ENCODE results near the gene CD44. TPM values are rescaled to one million over a fixed set of nuclear protein-coding genes. Genes with fewer than 3 reads are reported as not detected.

The CD44 gene
- total RNA-seq, 1 experiment from 2014 or later = 6.1 TPM

DNA sequence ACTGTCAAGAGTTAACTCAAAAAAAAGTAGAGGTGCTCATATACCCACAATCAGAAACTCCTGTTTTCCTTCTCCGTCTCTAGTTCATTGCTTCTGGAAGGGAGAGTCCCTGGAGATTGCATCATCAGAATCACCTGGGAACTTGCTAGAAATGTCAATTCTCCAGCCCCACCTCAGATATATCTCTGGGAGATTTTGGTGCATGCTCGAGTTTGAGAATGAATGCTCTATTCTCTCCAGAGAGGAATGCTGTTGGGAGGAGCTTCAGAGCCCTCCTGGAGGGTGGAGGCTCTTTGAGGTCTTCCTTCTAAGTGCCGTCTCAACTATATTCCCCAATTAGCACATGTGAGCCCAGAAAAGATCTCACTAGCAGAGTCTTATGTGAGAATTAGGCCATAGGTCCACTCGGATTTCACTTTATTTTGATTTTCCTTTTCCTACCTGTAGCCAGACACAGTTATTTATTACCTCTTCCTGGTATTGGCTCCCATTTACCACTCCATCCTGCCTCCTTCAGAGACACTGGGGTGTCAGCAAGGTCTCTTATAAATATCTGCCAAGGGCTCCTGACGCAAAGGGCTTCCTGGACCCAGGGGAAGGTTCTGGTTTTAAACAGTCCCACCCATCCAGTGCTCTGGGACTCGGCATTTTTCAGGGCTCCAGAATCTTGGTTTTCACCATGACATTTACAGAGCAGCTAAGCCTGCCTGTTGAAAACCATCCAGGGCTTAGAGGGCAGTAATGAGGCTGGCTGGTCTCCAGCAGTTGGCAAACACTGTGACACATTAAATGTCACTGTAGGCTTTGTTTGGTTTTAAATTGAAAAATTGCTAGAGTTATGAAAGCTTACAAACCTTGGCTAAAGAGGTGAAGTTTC, 136.2 kb downstream of the CD44 start:
- Histone ChIP-seq H2AK5ac (ENCODE audit: insufficient read length, low read length) (no peak overlapping the region), H3K27ac (ENCODE audit: insufficient read length, low read depth, low read length) (no peak overlapping the region), H3K9ac (ENCODE audit: extremely low read depth, insufficient read length, low read length) (no peak overlapping the region), H3K56ac (ENCODE audit: insufficient read length, low read depth, low read length) (no peak overlapping the region), H4K20me1 (ENCODE audit: control insufficient read depth, insufficient read depth, insufficient read length) (no peaks in the 10 kb centered on the region), H2BK120ac (ENCODE audit: low read depth, low read length, poor library complexity, severe bottlenecking) (no peak overlapping the region), H2BK12ac (ENCODE audit: insufficient read length, low read depth, low read length) (no peak overlapping the region), H3K23ac (ENCODE audit: insufficient read length, low read depth, low read length) (no peak overlapping the region), H3K79me1 (ENCODE audit: insufficient read depth, low read depth, low read length, poor library complexity, severe bottlenecking) (no peaks in the 10 kb centered on the region), H3K9me3 (ENCODE audit: control insufficient read depth, low read depth, low read length) (no peaks in the 10 kb centered on the region), H3K27me3 (ENCODE audit: insufficient read depth, low read length) (no peaks in the 10 kb centered on the region), H4K91ac (ENCODE audit: insufficient read length, low read depth, low read length) (no peak overlapping the region), H2BK15ac (ENCODE audit: low read depth, low read length) (no peak overlapping the region), H3K79me2 (ENCODE audit: insufficient read depth, low read length) (no peaks in the 10 kb centered on the region), H3K18ac (ENCODE audit: insufficient read length, low read depth, low read length) (no peak overlapping the region), H2AFZ (ENCODE audit: low read length) (no peak overlapping the region), H3K4me1 (ENCODE audit: insufficient read depth, low read length) (no peaks in the 10 kb centered on the region), H3K14ac (ENCODE audit: insufficient read depth, low read length) (no peak overlapping the region), H3K4me2 (ENCODE audit: insufficient read depth, insufficient read length, low read length) (no peak overlapping the region), H4K5ac (ENCODE audit: insufficient read length, low read depth, low read length) (no peak overlapping the region), H2BK20ac (ENCODE audit: low read depth, low read length, poor library complexity, severe bottlenecking) (no peak overlapping the region), H3T11ph (ENCODE audit: low read length) (no peak overlapping the region), H4K8ac (replicated peaks; ENCODE audit: insufficient read length, low read depth, low read length) (no peak overlapping the region), H3K4ac (ENCODE audit: low read depth, low read length) (no peak overlapping the region), H3K23me2 (ENCODE audit: insufficient read length, low read depth, low read length, poor library complexity, severe bottlenecking) (no peaks in the 10 kb centered on the region), H2BK5ac (ENCODE audit: insufficient read length, low read length) (no peak overlapping the region)
- H3K9me3 Mint-ChIP-seq = no peaks in the 10 kb centered on the region
- WGBS (ENCODE audit: extremely low coverage, insufficient read length, low lambda C conversion rate) = no CpG with 5 or more reads among the region's 6 CpGs
- H3K4me3 Mint-ChIP-seq = no peak overlapping the region
- H3K4me1 Mint-ChIP-seq = peaks cover 15 to 19% of the 10 kb centered on the region in 2 experiments
- no peak overlapping the region for H3K27ac Mint-ChIP-seq
- TF ChIP-seq, protein P1, sequence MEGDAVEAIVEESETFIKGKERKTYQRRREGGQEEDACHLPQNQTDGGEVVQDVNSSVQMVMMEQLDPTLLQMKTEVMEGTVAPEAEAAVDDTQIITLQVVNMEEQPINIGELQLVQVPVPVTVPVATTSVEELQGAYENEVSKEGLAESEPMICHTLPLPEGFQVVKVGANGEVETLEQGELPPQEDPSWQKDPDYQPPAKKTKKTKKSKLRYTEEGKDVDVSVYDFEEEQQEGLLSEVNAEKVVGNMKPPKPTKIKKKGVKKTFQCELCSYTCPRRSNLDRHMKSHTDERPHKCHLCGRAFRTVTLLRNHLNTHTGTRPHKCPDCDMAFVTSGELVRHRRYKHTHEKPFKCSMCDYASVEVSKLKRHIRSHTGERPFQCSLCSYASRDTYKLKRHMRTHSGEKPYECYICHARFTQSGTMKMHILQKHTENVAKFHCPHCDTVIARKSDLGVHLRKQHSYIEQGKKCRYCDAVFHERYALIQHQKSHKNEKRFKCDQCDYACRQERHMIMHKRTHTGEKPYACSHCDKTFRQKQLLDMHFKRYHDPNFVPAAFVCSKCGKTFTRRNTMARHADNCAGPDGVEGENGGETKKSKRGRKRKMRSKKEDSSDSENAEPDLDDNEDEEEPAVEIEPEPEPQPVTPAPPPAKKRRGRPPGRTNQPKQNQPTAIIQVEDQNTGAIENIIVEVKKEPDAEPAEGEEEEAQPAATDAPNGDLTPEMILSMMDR (conservative IDR thresholded peaks at IDR 0.05) = no peak
- H3K36me3 Mint-ChIP-seq (ENCODE audit: insufficient read depth in 1 of 3, low read depth in 3 of 3) = no peaks in the 10 kb centered on the region; a peak in 1 of 7 replicates
- DNase-seq = no peak
- peaks cover 4% of the 10 kb centered on the region; the same call in 1 of the 2 replicates for H3K27me3 Mint-ChIP-seq (ENCODE audit: low read depth)
